Measurements from ENCODE around the gene PAPPA2. TPM values are rescaled to one million over a fixed set of nuclear protein-coding genes. Genes with fewer than 3 reads are reported as not detected.

The PAPPA2 gene
- total and polyA plus RNA-seq, 2 of the 8 experiments (the other 6 are each of a cell fraction or from before 2014, with no cell fraction given): 0.08 to 0.88 TPM

DNA sequence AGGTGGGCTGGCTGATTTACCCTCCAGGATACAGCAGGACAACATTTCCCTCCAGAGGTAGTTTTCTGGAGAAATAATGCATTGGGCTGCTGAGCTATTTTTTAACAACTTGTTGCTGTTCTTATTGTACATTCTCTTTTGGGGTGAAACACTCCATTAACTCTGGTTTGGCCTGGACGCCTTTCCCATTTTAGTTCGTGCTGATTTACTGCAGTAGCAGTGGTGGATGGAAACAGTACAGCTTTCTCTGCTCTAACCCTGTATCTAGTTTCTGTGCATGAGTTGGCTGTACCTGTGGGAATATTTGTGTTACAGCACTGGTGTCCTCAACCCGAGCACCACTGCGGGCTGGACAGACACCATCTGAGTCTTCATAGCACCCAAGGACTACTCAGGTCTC lies 376.2 kb downstream of the PAPPA2 start:
- Histone ChIP-seq H3K9me3 (ENCODE audit: insufficient read depth in 2 of 2, low read depth in 1 of 2, low read length in 1 of 2) (no peaks in the 10 kb centered on the region), H3K4me3 (ENCODE audit: extremely low read depth in 1 of 4, insufficient read depth in 2 of 4, low read depth in 3 of 4, low read length in 4 of 4) (no peak overlapping the region), H4K20me1 (replicated peaks in 1 of 2; ENCODE audit: control insufficient read depth in 1 of 2, insufficient read depth in 2 of 2, low read length in 2 of 2) (no peaks in the 10 kb centered on the region), H3K9ac (replicated peaks in 1 of 4; ENCODE audit: extremely low read depth in 1 of 4, low read depth in 3 of 4, low read length in 3 of 4) (no peak overlapping the region), H3K18ac (ENCODE audit: extremely low read depth, low read length) (no peak overlapping the region), H3K27ac (ENCODE audit: low read depth, low read length) (no peak overlapping the region), H3K79me1 (ENCODE audit: low read depth, low read length) (no peaks in the 10 kb centered on the region), H2BK12ac (ENCODE audit: low read depth, low read length) (no peak overlapping the region), H3K4me1 (replicated peaks in 1 of 4; ENCODE audit: control insufficient read depth in 3 of 4, insufficient read depth in 4 of 4, low read length in 3 of 4) (no peaks in the 10 kb centered on the region), H3K4me2 (ENCODE audit: insufficient read depth in 1 of 2, low read depth in 2 of 2, low read length in 2 of 2) (no peak overlapping the region), H2AK5ac (ENCODE audit: low read depth, low read length) (no peak overlapping the region), H4K91ac (replicated peaks; ENCODE audit: insufficient read length, low read length) (no peak overlapping the region), H3K36me3 (ENCODE audit: control insufficient read depth in 2 of 4, insufficient read depth in 4 of 4, low read length in 3 of 4) (no peaks in the 10 kb centered on the region), H3K27me3 (replicated peaks in 1 of 4; ENCODE audit: control insufficient read depth in 3 of 4, extremely low read depth in 1 of 4, insufficient read depth in 3 of 4, low read length in 3 of 4) (no peaks in the 10 kb centered on the region), H3K79me2 (ENCODE audit: control insufficient read depth in 1 of 2, insufficient read depth in 2 of 2, low read length in 2 of 2) (no peaks in the 10 kb centered on the region), H3K14ac (ENCODE audit: insufficient read length) (no peak overlapping the region), H2AFZ (ENCODE audit: low read length) (no peak overlapping the region), H3K23me2 (ENCODE audit: low read depth, low read length) (no peaks in the 10 kb centered on the region), H4K8ac (ENCODE audit: extremely low read depth, insufficient read depth, low read length) (no peak overlapping the region), H2BK20ac (ENCODE audit: low read length) (no peak overlapping the region), H2BK120ac (replicated peaks; ENCODE audit: low read depth, low read length) (no peak overlapping the region), H2BK15ac (ENCODE audit: low read length) (no peak overlapping the region), H3K56ac (replicated peaks; ENCODE audit: insufficient read length, low read depth, low read length) (no peak overlapping the region), H3K23ac (ENCODE audit: insufficient read length) (no peak overlapping the region), H4K5ac (ENCODE audit: insufficient read length, low read depth, low read length) (no peak overlapping the region), H3K4ac (replicated peaks; ENCODE audit: insufficient read length, low read depth, low read length) (no peak overlapping the region), H2BK5ac (ENCODE audit: low read depth, low read length) (no peak overlapping the region)
- POLR2A ChIA-PET (ENCODE audit: partially characterized antibody): no interaction called here
- DNase-seq (ENCODE audit: low read depth in 1 of 2, low spot score in 2 of 2) (no peak), FAIRE-seq (no peak)
- CTCF ChIA-PET (ENCODE audit: partially characterized antibody): interaction anchor here (1.1 to 9.0 kb wide), 5 partner anchors 42 to 1465 kb away, joined by 3 to 88 read pairs (median 4); no protein-coding TSS in a partner anchor
- WGBS, 2 experiments (ENCODE audit: extremely low coverage in 1 of 2, insufficient coverage in 1 of 2, insufficient read length in 1 of 2, insufficient replicate concordance in 2 of 2, low coverage in 1 of 2, low lambda C conversion rate in 2 of 2, missing lambda C conversion rate in 1 of 2): 93% methylated on average over 4 of the region's 4 CpGs; no CpG with 5 or more reads in 1 of the 2 experiments
- TF ChIP-seq RAD21 (IDR thresholded peaks at IDR 0.05 in 1 of 2, conservative IDR thresholded peaks at IDR 0.05 in 1 of 2; ENCODE audit: low read depth in 2 of 2, low read length in 2 of 2) (no peak), TAF7 (optimal IDR thresholded peaks at IDR 0.05; ENCODE audit: borderline replicate concordance, low read depth, low read length) (no peak), RFX5 (IDR thresholded peaks at IDR 0.05; ENCODE audit: borderline replicate concordance, low read depth, low read length) (no peak), POLR2AphosphoS5 (IDR thresholded peaks at IDR 0.05; ENCODE audit: low read depth, low read length) (no peak), HDAC2 (IDR thresholded peaks at IDR 0.05; ENCODE audit: borderline replicate concordance in 1 of 2, low read depth in 2 of 2, low read length in 2 of 2) (no peak), JUND (IDR thresholded peaks at IDR 0.05; ENCODE audit: low read length) (no peak), TBP (IDR thresholded peaks at IDR 0.05; ENCODE audit: low read depth, low read length) (no peak), SAP30 (IDR thresholded peaks at IDR 0.05; ENCODE audit: insufficient read depth, insufficient replicate concordance, low read length) (no peak), KDM1A (IDR thresholded peaks at IDR 0.05; ENCODE audit: borderline replicate concordance, low read length) (no peak), POLR2A (IDR thresholded peaks at IDR 0.05; ENCODE audit: control extremely low read depth in 1 of 2, low read depth in 2 of 2, low read length in 2 of 2) (no peak)
- TF ChIP-seq, protein P1, sequence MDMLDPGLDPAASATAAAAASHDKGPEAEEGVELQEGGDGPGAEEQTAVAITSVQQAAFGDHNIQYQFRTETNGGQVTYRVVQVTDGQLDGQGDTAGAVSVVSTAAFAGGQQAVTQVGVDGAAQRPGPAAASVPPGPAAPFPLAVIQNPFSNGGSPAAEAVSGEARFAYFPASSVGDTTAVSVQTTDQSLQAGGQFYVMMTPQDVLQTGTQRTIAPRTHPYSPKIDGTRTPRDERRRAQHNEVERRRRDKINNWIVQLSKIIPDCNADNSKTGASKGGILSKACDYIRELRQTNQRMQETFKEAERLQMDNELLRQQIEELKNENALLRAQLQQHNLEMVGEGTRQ (IDR thresholded peaks at IDR 0.05; ENCODE audit: low read length): no peak
